ENCODE results near the gene NRG3.
"Not testable (repeated sequence)": the region's sequence is repeated elsewhere in the genome, so short reads cannot be mapped to it uniquely, and the experiment has no call there.

The NRG3 gene

DNA sequence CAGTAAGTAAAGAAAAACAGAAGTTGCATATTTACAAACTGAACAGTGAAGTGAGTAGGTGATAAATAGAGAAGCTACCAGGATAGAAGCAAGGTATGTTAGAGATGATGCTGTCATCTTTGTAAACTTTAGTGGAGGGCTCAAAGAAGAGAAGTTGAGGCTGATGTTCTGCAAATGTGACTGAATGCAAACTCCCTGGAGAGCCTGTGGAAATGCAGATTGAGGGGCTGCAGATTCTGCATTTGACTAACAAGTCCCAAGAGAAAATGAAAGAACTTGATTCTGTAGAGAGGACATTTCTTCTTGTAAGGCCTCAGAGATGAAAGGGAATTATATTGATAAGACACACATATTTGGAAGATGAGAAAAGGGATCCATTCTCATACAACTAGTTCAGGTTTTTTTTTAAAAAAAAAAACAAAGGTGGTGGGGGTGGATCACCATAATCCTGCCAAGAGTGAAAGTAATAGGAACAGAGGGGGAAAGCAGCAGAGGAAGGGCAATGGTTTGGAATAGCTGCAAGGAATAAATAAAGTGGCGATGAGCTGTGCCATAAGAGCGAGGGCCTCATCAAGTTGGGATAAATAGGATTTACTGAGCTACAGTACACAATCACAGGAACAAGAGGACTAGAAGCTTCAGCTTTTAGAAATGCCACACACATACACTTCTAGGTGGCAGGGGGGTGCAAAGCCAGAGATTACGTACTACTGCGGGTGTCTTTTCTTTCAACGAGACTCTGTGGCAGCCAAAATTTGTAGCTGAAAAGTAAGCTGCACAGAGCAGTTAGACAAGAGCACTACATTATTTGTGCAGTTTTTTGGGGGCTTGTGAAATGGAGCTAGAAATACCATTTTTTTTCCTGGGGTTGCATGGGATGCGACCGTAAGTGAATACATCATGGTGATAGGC is 778.5 kb downstream of the NRG3 start:
- in situ Hi-C loops (cut with MboI; ENCODE audit: low sequenced_read_pairs): no loop called here

DNA sequence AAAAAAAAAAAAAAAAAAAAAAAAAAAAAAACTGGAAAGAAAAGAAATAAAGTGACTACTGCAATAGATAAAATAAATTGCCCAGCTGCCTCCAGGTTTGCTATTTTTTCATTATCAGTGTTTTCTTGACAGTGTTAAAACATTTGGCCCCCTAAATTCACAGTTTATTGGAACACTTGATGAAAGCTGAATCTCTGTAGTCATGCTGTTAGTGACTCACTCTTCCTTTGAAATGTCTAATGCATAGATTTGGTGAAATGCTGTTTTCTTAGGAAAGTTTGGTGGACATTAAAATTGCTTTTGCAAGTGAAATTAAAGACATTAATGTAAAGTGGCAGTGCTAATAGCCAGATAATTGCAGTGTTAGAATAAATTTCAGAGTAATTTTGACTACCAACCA is 785.2 kb downstream of the NRG3 start:
- in situ Hi-C loops (cut with MboI; ENCODE audit: low sequenced_read_pairs): no loop called here

DNA sequence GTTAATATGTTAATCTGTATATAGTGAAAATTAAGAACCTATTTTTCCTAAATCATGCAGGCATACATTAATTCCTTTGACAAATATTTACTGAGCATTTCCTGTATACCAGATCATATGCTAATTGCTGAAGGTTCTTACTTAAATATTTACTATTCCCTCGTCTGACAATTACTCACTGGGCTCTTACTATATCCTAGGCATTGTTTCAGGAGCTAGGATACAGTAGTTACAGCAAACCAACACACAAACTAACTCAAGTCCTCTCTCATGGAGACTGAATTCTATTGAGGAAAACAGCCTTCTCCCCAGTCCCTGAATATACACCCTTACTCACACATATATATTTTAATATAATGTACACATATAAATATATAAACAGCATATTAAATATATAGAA is 786.0 kb downstream of the NRG3 start:
- in situ Hi-C loops (cut with MboI; ENCODE audit: low sequenced_read_pairs): no loop called here

DNA sequence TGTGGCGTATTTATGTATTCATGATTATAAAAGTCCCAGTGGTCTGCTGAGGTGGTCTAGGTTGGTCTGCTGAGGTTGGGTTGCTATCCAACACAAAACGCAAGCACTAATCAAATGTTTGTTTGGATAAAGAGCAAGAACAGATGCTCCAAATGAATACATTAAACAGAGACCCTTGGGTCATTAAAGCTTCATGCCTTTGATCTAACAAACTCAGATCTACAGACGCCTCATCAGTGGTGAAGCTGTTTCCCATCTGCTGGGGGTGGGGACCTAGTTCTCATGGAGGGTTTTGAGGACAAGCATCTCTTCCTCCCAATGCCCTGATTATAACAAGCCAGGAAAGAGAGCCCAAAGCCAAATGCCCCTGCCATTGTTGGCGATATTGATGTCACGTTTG is 786.7 kb downstream of the NRG3 start:
- in situ Hi-C loops (cut with MboI; ENCODE audit: low sequenced_read_pairs): no loop called here

DNA sequence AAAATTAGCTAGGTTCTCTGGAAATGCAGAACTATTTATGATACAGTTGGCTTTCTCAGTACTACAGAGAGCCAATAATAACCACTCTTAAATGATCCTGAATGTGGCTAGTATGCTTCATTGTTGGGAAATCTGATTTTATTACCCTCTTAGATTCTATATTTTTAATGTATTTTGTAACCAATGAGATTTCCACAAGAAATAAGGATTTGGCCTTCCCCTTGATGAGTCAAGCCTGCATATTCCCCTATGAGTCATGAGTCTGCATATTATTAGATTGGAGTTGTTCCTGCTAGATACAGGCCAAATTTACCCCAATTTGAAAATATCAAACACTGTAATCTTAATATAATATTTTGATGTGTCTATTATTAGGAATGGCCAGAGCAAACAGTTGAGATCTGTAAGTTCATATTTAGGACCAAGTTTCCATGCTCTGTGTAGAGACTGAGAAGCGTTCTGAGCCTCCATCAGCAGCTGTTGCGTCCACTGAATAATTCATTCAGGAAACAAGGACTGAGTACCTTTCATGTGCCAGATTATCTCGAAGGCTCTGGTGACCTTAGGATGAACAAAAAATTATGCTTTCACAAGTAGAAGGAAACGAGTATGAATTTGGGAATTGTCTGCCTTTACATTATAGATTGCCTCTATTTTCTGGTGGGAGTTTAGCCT is 793.4 kb downstream of the NRG3 start:
- in situ Hi-C loops (cut with MboI; ENCODE audit: low sequenced_read_pairs): no loop called here

DNA sequence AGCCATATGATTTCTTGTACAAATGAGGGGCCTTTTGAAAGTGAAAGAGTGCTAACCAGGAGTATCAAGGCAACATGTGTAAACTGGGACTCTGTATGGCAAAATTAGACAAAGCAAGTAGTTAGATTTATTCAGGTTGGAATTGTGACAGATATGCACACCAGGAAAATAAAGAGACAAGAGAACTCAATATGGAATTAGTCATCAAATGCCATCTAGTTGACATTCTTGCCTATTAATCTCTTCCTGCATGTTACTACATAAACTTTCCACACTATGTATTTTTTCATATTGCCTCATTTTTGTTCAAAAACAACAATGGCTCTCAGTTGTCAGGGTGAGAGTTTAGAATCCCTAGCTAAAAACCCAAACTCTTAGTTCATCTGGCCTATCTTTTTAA is 799.0 kb downstream of the NRG3 start:
- in situ Hi-C loops (cut with MboI; ENCODE audit: low sequenced_read_pairs): no loop called here

DNA sequence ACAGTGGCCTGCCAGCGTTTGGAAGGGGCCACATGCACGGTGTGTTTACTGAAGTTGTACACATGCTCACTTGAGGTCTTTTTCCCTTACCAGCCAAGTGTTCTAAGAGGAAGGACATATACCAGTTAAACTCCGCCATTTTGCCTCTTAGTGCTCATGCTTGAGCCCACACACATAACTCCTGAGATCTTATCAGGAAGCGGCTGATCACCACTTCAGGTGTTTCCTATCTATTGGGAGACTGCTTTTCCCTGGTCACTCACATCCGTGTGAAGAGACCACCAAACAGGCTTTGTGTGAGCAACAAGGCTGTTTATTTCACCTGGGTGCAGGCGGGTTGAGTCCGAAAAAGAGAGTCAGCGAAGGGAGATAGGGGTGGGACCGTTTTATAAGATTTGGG is 802.9 kb downstream of the NRG3 start:
- in situ Hi-C loops (cut with MboI; ENCODE audit: low sequenced_read_pairs): not testable (repeated sequence)

DNA sequence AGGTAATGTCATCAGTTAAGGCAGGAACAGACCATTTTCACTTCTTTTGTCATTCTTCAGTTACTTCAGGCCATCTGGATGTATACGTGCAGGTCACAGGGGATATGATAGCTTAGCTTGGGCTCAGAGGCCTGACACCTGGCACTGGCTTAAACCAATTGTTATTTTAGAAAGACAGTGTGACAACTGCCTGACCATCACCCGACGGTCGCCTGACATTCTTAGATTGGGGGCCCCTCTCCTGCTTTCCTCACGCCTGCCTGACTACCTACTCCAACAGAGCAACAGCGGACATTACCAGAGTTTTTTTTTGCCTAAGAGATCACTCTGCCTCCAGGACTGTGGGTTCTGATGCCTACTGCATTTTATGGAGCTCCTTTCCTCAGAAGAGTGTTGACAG is 803.5 kb downstream of the NRG3 start:
- in situ Hi-C loops (cut with MboI; ENCODE audit: low sequenced_read_pairs): not testable (repeated sequence)

DNA sequence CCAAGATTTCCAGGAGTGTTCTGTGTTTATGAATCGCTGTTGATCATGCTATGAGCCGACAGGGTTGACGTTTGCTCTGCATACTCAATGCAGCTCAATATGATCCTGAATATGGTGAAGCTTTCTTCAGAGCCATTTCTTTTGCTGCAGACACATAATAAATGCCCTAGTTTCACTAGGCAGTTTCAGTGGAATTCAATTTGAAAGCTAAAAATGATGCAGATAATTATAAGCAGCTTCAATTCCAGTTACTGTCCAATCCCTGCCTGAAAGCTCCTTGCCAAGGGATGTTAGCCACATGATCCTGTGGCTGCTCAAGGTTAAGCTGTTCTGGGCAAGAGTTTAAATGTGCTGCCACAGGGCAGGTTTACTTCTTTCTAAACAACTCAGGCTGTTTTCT is 805.6 kb downstream of the NRG3 start:
- in situ Hi-C loops (cut with MboI; ENCODE audit: low sequenced_read_pairs): no loop called here

DNA sequence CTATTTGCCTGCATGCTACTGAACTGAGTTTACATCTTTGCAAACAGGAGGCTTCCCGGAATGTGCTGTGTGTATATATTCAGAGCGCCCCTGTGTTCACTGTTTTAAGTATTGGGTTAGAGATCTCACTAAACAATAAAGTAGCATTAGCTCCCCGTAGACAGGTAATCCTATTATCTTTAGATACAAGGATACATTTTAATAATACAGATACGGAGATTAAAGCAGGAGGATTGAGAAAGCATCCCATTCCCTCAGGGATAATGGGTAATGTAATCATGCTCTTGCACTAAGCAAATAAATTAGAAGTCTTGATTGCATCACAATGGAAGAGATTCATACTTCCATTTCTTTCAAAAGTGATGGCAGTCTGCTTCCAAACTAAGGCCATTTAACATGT is 809.0 kb downstream of the NRG3 start:
- in situ Hi-C loops (cut with MboI; ENCODE audit: low sequenced_read_pairs): no loop called here

DNA sequence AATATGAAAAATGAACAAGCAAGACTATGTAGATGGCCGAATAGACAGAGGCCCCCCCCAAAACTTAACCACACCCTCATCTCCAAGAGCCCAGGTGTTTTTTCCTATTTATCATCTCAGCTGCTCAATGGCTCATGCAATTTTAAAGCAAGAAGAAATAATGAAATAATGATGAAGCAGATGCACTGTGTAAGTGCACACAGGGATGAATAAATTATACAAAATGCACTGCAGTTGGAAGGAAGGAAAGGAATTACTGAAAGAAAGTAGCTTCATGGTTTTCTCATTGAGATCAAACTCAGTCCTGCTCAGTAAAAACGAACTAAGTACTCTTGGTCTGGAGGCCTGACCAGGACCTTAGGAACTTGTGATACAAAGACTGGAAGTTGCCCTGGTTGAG is 810.1 kb downstream of the NRG3 start:
- in situ Hi-C loops (cut with MboI; ENCODE audit: low sequenced_read_pairs): no loop called here

DNA sequence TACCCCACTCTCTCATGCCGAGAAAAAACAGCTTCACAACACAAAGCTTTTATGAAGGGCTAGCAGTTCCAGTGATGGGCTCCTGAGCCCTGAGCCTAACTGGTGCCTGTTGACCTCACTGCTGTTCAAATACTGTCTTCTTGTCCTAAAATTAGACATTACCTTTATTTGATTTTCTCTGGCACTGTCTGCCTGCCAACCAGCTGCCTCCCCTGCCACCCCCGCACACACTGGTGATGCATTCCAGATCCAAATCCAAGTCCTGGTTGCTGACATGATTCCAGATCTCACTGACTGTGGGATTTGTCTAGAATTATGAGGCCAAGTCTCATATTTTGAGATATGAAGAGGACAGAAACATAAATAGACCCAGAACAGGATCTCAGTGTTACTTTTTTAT is 816.2 kb downstream of the NRG3 start:
- in situ Hi-C loops (cut with MboI; ENCODE audit: low sequenced_read_pairs): no loop called here

DNA sequence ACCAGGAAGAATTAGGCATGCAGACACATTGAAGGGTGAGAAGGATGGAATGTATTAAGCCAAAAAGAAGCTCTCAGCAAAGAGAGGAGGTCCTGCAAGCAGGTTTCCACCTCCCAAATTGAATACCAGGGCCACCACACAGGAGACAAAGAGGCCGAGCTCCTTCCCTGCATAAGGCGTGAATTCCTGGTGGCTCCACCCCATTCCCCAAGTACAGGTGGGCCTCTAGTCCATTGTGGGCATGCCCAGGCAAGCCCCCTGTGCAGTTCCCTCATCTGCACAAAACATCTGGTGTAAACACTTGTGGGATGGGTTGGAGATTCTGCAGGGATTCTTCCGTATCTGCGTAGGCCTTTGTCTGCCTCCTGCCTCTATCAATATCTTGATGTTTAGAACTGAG is 817.5 kb downstream of the NRG3 start:
- in situ Hi-C loops (cut with MboI; ENCODE audit: low sequenced_read_pairs): no loop called here

DNA sequence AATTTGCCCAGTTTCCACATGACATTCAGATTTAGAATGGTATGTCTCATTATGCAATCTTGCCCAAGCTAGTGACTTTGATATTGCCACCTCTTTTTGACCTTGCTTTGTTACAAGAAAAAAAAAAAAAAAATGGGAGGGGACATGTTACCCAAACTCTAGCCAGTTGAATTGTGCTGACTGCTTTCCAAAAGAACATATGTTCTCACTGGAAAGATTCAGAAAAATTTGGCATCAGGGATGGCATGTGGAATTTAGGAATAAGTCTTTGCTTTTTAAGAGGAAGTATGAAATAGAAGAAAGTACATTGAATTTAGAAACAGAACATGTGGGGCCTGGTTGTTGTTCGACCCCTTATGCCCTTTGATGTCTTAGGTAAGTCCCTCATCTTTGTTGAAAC is 846.8 kb downstream of the NRG3 start:
- in situ Hi-C loops (cut with MboI; ENCODE audit: low sequenced_read_pairs): no loop called here

DNA sequence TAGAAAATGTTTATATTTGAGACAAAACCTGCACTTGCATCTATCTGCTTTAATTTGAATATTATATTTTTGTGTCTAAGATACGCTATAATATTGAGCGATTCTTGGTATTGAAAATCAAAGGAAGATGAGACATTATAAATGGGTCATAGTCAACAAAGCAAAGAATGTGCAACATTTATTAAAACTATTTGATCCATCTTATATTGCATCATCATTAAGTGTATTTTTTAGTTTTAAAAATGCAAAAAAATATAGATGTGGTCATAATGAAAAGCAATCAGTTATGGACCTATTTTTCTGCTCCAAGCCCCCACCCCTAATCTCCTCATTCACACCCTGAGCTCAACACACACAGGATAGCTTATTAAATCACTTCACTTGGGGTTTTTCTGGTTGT is 847.3 kb downstream of the NRG3 start:
- in situ Hi-C loops (cut with MboI; ENCODE audit: low sequenced_read_pairs): no loop called here

DNA sequence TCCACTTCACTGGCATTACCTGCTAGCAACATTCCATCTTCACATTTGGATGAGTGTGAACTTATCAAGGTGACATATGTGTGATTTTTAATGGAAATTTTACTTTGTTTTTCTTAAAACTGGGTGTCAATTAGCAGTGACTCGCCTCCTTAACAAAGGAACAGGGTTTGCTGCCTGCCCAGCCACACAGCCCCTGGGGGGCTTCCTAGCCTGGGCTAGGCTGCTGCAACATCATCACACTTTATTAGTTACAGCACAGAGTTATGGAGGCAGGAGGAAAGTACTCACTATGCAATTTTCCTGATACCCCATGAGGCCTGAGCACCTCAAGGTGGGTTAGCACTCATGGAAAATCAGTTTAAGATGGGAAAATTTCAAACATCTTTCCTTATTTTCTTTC is 861.3 kb downstream of the NRG3 start:
- in situ Hi-C loops (cut with MboI; ENCODE audit: low sequenced_read_pairs): no loop called here

DNA sequence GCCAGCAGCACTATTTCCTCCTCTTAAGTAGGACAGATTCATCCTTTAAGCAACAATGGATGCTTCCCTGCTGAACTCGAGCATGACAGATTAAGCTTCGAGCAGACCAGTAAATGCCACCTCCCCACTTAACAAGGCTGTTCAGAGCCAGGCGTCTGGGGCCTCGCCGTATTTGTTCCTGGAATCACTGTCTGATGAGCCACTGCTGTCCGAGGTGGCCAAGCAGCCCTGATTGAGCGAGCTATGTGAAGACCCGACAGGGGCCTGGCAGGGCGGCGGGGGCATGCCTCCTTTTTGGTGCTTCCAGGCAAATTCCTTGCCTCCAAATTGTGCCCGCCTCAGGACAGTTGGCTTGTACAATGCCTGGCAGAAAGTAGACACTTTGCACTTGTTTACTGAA is 862.6 kb downstream of the NRG3 start:
- in situ Hi-C loops (cut with MboI; ENCODE audit: low sequenced_read_pairs): no loop called here

DNA sequence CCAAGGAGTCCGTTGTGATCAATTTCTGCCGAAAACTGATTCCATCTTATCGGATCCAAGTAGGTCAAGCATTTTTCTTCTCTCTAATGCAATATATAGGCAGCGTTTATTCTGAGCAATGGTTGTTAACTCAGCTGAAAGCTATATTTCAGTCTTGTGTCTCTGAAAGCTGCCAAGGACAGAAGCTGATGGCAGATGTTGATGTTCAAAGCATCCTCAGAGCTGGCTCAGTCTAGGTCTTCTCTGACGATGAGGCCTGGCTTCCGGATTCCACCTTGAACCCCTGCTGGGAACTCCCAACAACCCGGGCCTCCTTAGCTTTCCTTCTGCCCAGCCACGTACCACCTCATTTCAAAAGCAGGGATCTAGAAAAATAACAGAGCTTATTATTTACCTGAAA is 863.6 kb downstream of the NRG3 start:
- in situ Hi-C loops (cut with MboI; ENCODE audit: low sequenced_read_pairs): no loop called here

DNA sequence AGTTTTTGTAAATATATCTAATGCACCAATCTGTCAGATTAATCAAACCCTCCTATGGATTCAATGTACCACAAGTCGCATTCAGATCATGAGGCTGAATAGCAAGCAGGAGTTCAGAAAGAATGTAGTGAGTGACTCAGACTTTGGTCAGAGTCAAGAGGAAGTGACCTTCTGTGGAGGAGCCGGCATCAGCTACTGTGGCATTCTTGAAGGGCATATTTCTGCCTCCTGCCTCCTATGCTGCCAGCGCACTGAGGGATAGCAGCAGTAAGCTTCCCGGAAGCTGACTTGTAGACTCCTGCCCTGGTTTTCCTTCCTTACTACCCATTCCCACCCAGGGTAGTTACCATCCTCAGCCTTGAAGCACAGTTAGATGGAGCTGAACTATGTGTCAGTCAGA is 867.5 kb downstream of the NRG3 start:
- in situ Hi-C loops (cut with MboI; ENCODE audit: low sequenced_read_pairs): no loop called here

DNA sequence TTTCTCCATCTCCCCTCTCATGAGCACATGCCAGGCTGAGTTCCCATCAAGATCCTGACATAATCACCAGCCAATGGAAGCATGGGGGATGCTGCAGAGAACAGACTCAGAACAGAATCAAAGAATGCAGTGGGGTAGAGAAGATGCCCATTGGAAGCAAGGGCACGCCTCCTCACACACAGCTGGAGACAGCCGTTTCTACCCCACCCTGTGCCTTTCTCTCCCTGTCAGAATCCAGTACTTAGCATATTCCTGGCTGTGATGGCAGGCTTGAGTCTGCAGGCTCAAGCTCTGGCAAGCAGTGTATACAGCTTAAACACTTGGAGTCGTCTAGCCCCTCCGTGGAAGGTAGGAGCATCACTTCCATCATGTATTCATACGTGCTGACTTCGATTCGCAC is 867.9 kb downstream of the NRG3 start:
- in situ Hi-C loops (cut with MboI; ENCODE audit: low sequenced_read_pairs): no loop called here

DNA sequence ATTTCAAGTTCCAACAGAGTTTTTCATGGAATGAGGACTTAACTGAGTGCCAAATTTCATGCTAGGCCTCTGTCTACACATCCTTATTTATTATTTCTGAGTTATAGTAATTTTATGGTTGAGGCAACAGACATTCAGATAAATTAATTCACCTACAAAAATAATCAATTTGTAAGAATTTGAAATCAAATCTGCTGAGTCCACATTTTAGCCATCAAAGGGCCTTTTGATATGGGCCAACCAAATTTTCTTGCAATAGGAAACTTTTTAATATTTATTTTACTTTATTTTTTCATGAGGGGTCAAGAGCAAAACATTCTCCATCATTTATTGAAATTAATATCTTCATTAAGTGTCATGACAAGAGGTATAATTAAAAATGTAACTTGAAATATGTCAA is 875.5 kb downstream of the NRG3 start:
- in situ Hi-C loops (cut with MboI; ENCODE audit: low sequenced_read_pairs): no loop called here

DNA sequence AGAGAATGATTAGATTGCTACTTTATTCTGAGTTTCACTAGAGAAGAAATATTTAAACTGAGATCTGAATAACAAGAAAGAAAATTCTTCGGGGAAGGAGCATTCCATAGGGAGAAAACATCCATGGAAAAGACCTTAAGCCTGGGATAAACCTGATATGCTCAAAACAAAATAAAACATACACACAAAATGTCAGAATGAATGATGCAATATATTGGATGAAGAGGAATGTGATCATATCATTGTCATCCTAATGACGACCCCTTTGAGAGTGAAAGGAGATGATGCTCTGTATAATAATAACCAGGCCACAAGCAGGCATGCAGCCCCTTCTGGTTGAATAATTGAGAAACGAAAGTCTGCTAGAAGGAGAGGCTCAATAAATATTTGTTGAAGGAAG is 882.4 kb downstream of the NRG3 start:
- in situ Hi-C loops (cut with MboI; ENCODE audit: low sequenced_read_pairs): no loop called here

DNA sequence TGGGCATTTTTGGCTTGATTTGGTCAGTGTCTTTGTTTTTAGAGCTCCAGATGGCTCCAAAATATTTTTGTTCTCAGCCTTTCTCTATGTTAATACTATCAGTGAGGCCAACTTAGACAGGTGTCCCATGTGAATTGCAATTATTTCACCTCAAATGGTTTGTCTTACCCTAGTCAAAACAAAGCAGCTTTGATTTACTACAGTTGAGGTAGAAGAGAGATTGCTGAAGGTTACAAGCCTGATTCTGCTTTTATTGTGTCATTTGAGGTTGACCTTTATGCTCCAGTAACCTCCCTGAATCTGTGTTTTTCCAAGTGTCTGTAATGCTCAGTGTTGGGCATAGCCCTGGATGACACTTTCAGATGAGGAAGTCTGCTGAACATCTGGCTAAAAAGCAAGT is 882.9 kb downstream of the NRG3 start:
- in situ Hi-C loops (cut with MboI; ENCODE audit: low sequenced_read_pairs): no loop called here

All from HL-60/S4 treated with retinoic acid at 250 ng/mL for 4 days and 3 days (cell line).